DND-41 (cell line): ENCODE data around the gene SEPTIN5.

Experiments
- ATAC-seq: fragments of 200-7000 bp; cut with Tn5 transposase; 3 replicates; pipeline ENCODE4 v1.9.1; 2021; ENCODE audit warnings: low read depth; ENCODE audit not compliant: insufficient read depth
- DNase-seq: peaks from one replicate; pipeline ENCODE4 v3.0.0-alpha.2; 2020
- H2AFZ ChIP-seq: 2 replicates; pipeline ENCODE4 v1.6.0; 2012; ENCODE audit warnings: low read depth, low read length
- H3K27ac ChIP-seq: 2 replicates; pipeline ENCODE4 v1.5.1; 2012; ENCODE audit warnings: low read length, inconsistent platforms
- H3K27me3 ChIP-seq: fragments of 200-600 bp; sonication (generic); 2 replicates; pipeline ENCODE4 v1.6.0; 2012; ENCODE audit warnings: low read length, mild to moderate bottlenecking, inconsistent platforms; ENCODE audit not compliant: insufficient read depth, poor library complexity
- H3K36me3 ChIP-seq: 2 replicates; pipeline ENCODE4 v1.5.1; 2012; ENCODE audit warnings: low read length, inconsistent platforms; ENCODE audit not compliant: insufficient read depth
- H3K4me1 ChIP-seq: 2 replicates; pipeline ENCODE4 v1.5.1; 2012; ENCODE audit warnings: mild to moderate bottlenecking, low read length; ENCODE audit not compliant: insufficient read depth
- H3K4me2 ChIP-seq: 2 replicates; pipeline ENCODE4 v1.6.0; 2012; ENCODE audit warnings: mild to moderate bottlenecking, moderate library complexity, low read length, inconsistent platforms; ENCODE audit not compliant: insufficient read depth
- H3K4me3 ChIP-seq, 2 experiments: fragments of 200-600 bp in 1 of 2; shearing (Covaris generic) in 1 of 2; 2 replicates each; pipeline ENCODE4 v1.5.1; 2012 to 2016; ENCODE audit warnings: inconsistent platforms in 2 of 2, low read length in 2 of 2, mild to moderate bottlenecking in 2 of 2, low read depth in 1 of 2, moderate library complexity in 1 of 2
- H3K79me2 ChIP-seq: 2 replicates; pipeline ENCODE4 v1.6.0; 2012; ENCODE audit warnings: low read length, inconsistent platforms; ENCODE audit not compliant: insufficient read depth
- H3K9ac ChIP-seq: 2 replicates; pipeline ENCODE4 v1.6.0; 2012; ENCODE audit warnings: low read depth, mild to moderate bottlenecking, inconsistent platforms, low read length, moderate library complexity
- H3K9me3 ChIP-seq: 2 replicates; pipeline ENCODE4 v1.5.1; 2012; ENCODE audit warnings: low read length, moderate library complexity, mild to moderate bottlenecking, inconsistent platforms; ENCODE audit not compliant: insufficient read depth, severe bottlenecking
- H4K20me1 ChIP-seq: 2 replicates; pipeline ENCODE4 v1.6.0; 2012; ENCODE audit warnings: low read length; ENCODE audit not compliant: insufficient read depth
- CTCF ChIP-seq: IDR thresholded peaks from 2 replicates; pipeline ENCODE4 v1.5.1; 2012; ENCODE audit warnings: borderline replicate concordance, low read length, moderate library complexity, mild to moderate bottlenecking; ENCODE audit not compliant: poor library complexity, severe bottlenecking; ENCODE audit errors: extremely low read depth
- EZH2 ChIP-seq: IDR thresholded peaks from 3 replicates; pipeline ENCODE4 v1.6.1; 2012; ENCODE audit warnings: borderline replicate concordance, low read depth, mild to moderate bottlenecking, moderate library complexity, low read length, inconsistent platforms; ENCODE audit not compliant: severe bottlenecking

SEPTIN5 gene

DNA sequence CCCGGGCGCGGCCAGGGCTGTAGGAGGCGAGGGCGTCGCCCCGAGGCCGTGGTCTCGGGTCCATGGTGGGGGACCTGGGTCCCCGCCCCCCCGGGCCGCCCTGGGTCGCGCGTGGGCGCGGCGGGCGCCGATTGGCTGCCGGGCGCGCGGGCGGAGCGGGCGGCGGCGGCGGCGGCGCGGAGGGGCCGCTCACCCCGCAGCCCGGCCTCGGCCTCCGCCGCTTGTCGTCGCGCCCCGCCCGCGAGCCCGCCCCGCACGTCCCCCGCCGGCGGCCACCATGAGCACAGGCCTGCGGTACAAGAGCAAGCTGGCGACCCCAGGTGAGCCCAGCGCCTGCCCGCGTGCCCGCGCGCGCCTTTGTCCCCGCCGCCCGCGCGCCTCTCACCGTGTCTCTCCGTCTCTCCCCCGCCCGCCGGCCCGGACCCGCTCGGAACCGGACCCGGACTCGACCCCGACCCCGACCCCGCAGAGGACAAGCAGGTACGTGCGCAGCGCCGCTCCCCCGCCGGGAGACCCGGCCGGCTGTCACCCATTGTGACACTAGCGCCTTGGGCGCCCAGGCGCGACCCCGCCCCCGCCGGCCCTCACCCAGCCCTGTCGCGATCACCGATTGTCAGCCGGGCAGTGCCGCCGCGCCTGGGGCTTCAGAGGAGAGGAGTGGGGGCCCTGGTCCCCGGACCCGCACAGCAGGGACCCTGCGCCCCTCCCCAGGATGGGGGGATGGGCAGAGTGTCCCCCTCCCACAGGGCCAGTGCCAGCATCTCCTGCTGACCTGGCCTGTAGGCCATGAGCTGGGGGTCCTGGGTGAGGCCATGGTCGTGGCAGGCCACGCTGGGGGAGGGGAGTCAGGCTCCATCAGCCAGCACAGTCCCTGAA lies at the start of gene SEPTIN5:
SEPTIN5 (plus strand) TSS at position 192 of the 876 bp plus-strand sequence; CDS start at position 278, 86 bp downstream.
- Histone ChIP-seq H3K9ac (no peak within 1 kb of the TSS), H3K27ac (no peak within 1 kb of the TSS)
- TF ChIP-seq CTCF (no peak), EZH2 (no peak)

GRCh38 chr22:19664951-19665783 lies 49.1 kb upstream of the SEPTIN5 start:
- DNase-seq (no peak), ATAC-seq (no peak)
- Histone ChIP-seq H3K36me3 (no peaks in the 10 kb centered on the region), H3K79me2 (no peaks in the 10 kb centered on the region), H3K4me2 (no peak overlapping the region), H3K4me3 (no peak overlapping the region), H4K20me1 (no peaks in the 10 kb centered on the region; the same call in 1 of the 2 replicates), H3K9ac (no peak overlapping the region), H2AFZ (no peak overlapping the region), H3K4me1 (no peaks in the 10 kb centered on the region), H3K27ac (no peak overlapping the region), H3K27me3 (no peaks in the 10 kb centered on the region), H3K9me3 (no peaks in the 10 kb centered on the region)
- no peak for TF ChIP-seq EZH2
- TF ChIP-seq CTCF, result no peak

More for the DNA sequence above, at the start of gene SEPTIN5:
- H3K4me3 ChIP-seq, result no peak within 1 kb of the TSS
- H4K20me1 ChIP-seq, result no peaks in the 10 kb centered on the region; the same call in 1 of the 2 replicates
- H3K4me2 ChIP-seq, result no peak within 1 kb of the TSS
- H3K27me3 ChIP-seq, result no peaks in the 10 kb centered on the region
- H3K36me3 ChIP-seq, result no peaks in the 10 kb centered on the region
- H2AFZ ChIP-seq, result no peak within 1 kb of the TSS
- no peaks in the 10 kb centered on the region for H3K9me3 ChIP-seq
- ATAC-seq (no peak), DNase-seq (no peak)
- peaks cover 19% of the 10 kb centered on the region for H3K4me1 ChIP-seq
- H3K79me2 ChIP-seq, result no peaks in the 10 kb centered on the region

DNA sequence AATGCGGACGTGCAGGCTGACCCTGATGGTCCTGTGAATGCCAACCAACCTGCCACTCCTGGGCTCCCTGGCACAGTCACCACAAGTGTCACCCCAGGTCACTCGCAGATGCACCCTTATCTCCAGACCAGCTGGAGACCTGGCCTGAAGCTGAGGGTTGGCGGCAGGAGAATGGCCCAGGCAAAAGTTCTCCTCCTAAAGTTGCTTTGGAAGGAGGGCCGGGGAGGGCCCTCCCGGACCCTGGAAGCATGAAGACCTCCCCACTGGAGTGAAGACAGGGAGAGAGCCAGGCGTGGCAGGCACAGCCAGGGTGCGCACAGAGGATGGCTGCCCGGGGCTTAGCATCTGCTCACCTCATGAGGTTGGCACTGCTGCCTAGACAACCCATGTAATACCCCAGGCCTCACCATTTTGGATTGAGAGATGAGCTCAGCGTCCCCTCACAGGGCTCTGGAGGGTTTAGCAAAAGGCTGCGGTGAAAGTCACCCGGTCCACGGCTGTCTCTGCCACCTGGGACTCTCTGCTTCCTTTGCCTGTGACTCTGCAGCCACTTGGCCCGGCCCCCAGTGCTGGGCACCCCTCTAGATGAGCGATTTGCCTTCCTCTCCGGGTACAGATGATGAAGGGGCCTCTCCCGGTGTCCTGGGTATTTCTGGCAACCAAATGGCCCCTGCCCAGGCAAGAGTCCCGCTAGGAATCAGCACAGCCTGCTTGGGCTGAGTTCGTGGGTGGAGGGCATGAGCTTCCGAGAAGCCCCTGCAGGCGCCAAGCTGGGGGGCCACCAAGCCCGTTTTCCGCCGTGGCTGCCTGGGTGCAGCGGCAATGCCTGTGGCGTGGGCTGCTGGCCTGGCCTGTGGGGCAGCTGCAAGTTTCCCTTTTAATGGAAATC lies 48.3 kb upstream of the SEPTIN5 start:
- no peak for ATAC-seq
- no peaks in the 10 kb centered on the region for H3K36me3 ChIP-seq
- no peak overlapping the region for H3K27ac ChIP-seq
- H3K4me1 ChIP-seq, result no peaks in the 10 kb centered on the region
- TF ChIP-seq EZH2, result no peak
- no peak for TF ChIP-seq CTCF
- H3K27me3 ChIP-seq, result no peaks in the 10 kb centered on the region
- no peak overlapping the region for H3K9ac ChIP-seq
- H3K79me2 ChIP-seq, result no peaks in the 10 kb centered on the region
- no peak overlapping the region for H3K4me2 ChIP-seq
- DNase-seq, result no peak
- no peaks in the 10 kb centered on the region; the same call in 1 of the 2 replicates for H4K20me1 ChIP-seq
- no peak overlapping the region for H3K4me3 ChIP-seq
- H2AFZ ChIP-seq, result no peak overlapping the region
- H3K9me3 ChIP-seq, result no peaks in the 10 kb centered on the region
